NOMO-1 treated with dmso at 0.1 percent for 144 hours (cell line): ENCODE data around the gene PHF20.
"Not testable (repeated sequence)": the region's sequence is repeated elsewhere in the genome, so short reads cannot be mapped to it uniquely, and the experiment has no call there.

ENCODE experiments used
- DNase-seq: peaks from one replicate; lab custom pipeline; 2025; ENCODE audit not compliant: unreplicated experiment; lab: John Stamatoyannopoulos, UW

The PHF20 gene

GRCh38 chr20:35771689-35772562 is at the start of gene PHF20:
Gene PHF20 (plus strand): TSS chr20:35772015. CDS start chr20:35801523, 29,508 bp downstream.
- peak; percentile 88 for DNase-seq

GRCh38 chr20:35723275-35723639 is 48.6 kb upstream of the PHF20 start:
- not testable (repeated sequence) for DNase-seq

- not testable (repeated sequence) for DNase-seq
These were observed 48.0 kb upstream of the PHF20 start for GRCh38 chr20:35723652-35724320.

DNA sequence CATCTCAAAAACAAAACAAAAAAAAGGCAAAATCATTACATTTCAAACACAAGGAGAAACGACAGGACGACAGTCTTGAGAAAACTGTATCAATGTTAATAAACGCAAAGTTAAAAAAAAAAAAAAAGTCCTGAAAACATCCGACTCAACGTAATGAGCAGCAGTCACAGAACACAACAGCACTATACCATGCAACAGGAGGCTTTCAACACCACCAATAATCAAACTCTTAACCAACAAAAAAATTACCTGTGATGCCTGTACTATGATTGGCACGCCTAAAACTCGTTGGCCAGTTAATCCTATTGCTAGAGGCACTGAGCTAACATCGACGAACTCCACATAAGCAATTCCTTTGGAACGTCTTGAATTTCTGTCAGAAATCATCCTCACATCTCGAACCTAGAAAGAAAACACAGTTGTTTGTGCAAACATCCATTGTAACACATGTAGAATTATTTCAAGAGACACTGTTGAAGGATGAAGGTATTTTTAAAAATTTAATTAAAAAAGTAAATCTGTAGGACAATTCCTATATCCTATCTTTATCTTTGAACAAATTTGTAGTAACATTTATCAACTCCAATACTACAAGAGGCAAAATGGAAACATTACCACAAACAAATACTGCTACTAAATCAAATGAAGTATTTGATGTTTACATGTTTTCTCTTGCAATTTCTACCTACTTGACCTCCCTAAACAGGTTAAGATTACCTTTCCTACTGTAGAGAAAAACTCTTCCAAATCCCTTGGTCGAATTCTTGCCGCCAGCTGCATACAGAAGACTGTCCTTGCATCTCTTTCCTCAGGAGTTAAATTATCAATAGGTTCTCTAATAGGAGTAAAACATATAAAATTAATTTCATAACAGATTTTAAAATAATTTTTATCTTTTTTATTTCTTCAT is 47.2 kb upstream of the PHF20 start:
- DNase-seq, result no peak

DNA sequence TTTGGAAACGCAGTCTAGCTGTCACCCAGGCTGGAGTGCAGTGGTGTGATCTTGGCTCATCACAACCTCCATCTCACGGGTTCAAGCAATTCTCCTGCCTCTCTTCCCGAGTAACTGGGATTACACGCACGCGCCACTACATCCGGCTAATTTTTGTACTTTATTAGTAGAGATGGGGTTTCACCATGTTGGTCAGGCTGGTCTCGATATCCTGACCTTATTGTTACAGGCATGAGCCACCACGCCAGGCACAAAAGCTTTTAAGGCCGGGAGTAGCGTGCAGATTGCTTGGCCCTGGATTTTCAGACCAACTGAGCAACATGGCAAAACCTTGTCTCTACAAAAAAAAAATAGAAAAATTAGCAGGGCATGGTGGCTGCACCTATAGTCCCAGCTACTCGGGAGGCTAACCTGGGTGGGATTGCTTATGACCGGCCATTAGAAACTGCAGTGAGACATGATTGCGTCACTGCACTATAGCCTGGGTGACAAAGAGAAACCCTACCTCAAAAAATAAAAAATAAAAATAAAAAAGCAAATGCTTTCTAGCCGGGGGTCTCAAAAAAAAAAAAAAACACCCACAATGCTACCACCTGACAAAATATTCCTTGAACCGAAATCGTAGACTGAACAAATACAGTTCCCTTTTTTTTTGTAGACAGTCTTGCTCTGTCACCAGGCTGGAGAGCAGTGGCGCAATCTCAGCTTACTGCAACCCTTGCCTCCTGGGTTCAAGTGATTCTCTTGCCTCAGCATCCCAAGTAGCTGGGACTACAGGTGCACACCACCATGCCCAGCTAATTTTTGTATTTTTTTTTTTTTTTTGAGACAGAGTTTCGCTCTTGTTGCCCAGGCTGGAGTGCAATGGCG is 44.7 kb upstream of the PHF20 start:
- peak; percentile 23 for DNase-seq

GRCh38 chr20:35729283-35729807 is 42.5 kb upstream of the PHF20 start:
- no peak for DNase-seq

DNA sequence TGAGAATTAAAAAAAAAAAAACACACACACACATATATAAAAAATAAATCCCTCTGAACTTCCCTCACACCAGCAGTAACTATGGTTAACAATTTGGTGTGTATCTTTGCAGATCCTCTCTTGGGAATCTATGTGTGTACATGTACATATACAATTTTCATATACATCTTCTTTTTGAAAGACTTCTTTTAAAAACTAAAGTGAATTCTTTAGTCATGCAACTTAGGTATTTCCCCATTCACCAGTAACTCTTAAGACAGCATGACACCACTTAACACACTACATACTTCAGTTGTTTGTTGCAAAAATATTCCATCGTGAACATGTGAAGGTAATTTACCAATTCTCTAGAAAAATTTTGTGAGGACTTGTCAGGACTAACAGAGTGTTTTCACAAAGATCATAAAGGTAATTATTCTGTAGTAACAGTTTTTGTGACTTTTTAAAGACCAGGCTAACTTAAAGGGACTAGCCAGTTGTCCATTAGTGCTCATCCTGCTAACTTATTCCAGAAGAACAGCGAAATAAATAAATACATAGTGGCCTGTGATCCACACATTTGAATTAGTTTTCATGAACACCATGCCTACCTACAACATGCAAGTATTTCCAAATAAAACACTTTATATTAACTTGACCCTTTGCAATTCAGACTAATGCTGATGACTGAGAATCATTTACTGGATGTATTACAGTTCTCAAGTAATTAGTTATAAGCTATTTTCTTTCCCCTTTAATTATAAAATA is 41.8 kb upstream of the PHF20 start:
- no peak for DNase-seq

- DNase-seq, result no peak
These were observed 41.0 kb upstream of the PHF20 start for GRCh38 chr20:35730583-35731468.

- DNase-seq, result no peak
These were observed 40.4 kb upstream of the PHF20 start for GRCh38 chr20:35731469-35731788.

DNA sequence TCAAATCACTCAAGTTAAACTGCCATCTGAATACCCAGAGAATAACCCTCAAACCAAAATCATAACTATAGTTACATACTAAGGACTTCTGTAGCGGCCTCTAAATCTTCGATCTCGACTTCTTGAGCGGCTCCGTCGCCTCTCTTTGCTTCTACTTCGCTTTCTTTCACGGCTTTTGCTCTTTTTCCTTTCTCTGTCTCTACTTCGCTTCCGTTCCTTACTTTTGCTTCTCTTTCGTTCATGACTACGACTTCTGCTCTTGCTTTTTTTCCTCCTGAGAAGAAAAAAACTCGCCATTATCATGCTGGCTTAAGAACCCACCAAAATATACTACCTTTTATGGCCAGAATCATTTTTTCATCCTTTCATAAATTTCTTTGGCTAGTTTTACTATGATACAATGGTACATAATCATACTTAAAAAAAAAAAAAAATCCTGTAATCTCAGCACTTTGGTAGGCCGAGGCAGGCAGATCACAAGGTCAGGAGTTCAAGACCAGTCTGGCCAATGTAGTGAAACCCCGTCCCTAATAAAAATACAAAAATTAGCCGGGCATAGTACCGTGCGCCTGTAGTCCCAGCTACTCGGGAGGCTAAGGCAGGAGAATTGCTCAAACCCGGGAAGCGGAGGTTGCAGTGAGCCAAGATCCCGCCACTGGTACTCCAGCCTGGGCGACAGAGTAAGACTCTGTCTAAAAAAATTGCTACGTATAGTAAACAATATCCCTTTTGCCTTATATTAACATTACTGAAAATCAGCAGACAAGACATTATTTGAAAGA is 39.8 kb upstream of the PHF20 start:
- no peak for DNase-seq

DNA sequence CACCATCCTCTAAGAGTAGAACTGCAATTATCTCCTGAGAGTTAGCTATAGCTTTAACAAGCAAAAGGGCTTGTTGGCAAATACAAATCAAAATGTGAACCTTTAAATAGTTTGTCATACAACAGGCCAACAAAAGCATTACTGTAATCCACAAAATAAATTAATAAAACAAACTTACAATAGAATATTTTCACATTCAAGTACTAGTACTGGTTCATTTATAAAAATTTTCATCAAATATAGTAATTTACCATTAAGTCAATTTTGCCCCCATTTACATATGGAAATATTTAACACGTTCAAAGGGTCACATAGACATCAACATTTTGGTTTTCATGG is 39.2 kb upstream of the PHF20 start:
- no peak for DNase-seq

DNA sequence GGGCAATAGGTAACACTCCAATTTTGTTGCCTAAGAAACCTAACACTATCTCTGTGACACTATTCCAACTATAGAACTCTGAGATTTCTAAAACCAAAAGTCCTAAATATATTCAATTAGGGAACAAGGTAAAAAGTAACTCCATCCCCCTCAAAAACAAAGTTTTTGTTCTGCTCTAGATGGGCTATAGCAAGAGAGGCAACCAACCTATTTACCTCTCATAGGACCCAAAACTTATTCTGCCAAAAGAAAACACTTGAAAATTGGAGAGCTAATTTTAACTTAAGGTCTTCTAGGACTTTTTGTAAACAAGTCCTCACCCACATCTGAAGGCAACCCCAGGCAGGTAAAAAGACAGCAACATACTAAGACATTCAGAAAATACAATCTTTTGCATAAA is 37.4 kb upstream of the PHF20 start:
- DNase-seq, result no peak

DNA sequence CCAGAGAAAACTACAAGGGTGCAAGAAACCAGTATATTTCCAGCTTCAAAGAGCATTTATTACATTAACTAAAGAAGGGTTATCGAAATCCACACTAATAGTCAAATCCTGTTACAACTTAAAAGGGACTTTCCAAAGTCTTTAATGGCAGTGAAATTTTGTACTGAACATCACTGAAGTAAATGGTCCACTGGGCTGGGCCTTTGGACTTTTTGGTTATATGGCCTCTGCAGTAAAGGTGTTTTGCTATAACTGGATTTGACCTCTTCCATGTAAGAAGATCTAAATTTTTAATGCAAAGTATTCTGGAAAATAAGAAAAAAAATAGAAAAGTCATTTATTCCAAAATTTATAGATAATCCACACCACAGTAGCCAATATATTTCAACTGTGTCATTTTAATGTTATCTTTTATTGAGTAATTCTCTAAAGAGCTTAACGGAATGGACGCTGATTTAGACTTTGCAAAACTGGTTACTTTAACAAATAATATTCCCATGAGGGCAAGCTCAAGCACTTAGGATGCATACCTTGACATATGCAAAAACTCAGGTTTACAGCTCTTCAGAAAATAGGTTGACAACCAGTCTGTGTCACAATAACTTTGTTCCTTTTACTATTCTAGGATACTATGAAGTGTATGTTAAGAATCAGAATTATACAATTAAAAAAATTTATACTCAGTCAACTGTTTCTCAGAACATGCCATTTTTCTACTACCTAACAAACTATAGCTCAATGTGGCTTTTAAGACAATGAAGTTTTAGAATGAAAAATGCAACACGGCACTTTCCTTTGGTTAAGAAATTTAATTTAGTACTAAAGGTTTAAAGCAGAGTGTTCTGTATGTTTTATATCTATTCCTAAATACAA is 36.8 kb upstream of the PHF20 start:
- no peak for DNase-seq

DNA sequence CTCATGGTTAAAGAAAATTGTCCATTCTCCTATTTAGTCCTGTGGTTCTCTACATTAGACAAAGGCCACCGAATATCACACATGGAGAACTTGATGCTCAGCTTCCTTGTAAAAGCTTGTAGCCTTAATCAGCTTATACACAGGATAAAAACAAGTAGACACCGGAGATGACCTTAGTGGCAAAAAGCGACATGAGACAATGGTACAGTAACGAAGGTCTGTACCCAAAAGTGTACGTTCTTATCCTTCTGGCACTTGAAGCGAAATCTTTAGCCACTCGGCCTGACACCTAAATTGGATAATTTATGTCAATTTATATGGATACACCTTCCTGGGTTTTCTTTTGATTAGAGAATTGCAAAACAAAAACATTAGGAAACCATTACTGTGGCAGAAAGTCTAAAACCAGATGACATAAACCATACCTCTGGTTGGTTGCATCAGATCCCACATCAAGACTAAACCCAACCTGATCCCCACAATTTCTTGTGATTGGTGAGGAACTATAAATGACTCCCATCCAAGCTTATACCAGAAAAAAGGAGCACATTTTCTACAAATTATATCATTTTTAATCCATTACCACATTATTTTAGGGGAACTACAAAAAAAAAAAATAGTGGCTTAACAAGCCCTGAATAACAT is 35.9 kb upstream of the PHF20 start:
- DNase-seq, result no peak

GRCh38 chr20:35737865-35738333 is 33.9 kb upstream of the PHF20 start:
- no peak for DNase-seq

DNA sequence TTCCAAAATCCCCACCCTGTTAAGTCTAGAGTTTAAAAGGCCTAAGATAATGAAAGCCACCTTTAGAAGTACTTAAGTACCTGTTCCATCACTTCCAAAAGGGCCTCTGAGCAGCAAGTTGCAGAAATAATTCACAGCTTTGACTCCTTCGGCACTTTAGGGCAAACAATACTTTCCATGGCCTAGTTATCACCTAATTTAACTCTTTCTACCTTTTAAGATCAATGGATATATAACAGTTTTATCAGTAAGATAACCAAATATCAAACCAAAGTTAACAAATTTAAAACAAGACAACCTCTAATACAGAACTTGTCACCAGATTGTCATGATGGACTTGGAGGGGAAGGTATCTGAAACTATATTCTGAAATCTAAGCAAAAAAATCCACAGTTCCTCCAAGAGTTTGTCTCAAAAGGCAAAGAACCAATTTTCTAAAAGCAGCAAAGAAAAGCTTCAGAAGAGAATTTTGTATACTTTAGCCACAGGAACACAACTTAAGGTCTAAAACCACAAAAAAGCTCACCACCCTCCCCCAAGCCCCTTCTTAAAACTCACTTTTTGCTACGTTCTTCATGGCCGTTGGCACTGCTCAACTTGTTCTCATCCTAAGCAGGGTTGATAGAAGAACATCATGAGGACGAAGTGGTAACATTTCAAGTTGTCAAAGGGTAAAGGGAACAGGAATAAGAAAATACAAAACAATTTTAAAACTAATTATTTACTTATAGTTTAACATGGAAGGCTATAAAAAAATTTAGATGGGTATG is 33.2 kb upstream of the PHF20 start:
- no peak for DNase-seq
